ENCODE data around the gene AK9.

DNA sequence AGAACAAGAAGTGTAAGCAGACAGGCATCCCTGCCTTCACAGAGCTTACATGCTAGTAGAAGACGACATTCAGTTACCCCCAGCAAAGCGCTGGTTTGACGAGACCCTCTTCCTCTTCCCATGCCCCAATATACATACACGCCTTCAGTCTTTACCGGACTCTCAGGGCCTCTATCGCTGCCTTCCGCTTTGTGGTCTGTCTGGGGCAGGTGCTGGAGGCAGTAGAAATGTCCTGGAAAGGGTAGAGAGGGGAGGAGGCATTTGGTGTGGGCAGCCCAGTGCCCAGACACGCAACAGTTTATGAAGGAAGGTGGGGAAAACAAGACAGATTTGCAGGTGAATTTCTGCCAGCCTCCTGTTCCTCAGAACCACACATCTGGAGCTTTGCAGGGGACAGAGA, 244.5 kb downstream of the AK9 start:
- TF ChIP-seq, protein P1, sequence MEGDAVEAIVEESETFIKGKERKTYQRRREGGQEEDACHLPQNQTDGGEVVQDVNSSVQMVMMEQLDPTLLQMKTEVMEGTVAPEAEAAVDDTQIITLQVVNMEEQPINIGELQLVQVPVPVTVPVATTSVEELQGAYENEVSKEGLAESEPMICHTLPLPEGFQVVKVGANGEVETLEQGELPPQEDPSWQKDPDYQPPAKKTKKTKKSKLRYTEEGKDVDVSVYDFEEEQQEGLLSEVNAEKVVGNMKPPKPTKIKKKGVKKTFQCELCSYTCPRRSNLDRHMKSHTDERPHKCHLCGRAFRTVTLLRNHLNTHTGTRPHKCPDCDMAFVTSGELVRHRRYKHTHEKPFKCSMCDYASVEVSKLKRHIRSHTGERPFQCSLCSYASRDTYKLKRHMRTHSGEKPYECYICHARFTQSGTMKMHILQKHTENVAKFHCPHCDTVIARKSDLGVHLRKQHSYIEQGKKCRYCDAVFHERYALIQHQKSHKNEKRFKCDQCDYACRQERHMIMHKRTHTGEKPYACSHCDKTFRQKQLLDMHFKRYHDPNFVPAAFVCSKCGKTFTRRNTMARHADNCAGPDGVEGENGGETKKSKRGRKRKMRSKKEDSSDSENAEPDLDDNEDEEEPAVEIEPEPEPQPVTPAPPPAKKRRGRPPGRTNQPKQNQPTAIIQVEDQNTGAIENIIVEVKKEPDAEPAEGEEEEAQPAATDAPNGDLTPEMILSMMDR (conservative IDR thresholded peaks at IDR 0.05; ENCODE audit: low read length), result no peak
- TF ChIP-seq EZH2phosphoT487 (IDR thresholded peaks at IDR 0.05; ENCODE audit: borderline replicate concordance), result no peak
